ENCODE results near the gene OR51E1.

Gene OR51E1

GRCh38 chr11:4672470-4672869, 28.7 kb downstream of the OR51E1 start:
- no peak for DNase-seq
- ATAC-seq (replicated peaks): no peak
- H3K4me3 Mint-ChIP-seq: no peak overlapping the region

DNA sequence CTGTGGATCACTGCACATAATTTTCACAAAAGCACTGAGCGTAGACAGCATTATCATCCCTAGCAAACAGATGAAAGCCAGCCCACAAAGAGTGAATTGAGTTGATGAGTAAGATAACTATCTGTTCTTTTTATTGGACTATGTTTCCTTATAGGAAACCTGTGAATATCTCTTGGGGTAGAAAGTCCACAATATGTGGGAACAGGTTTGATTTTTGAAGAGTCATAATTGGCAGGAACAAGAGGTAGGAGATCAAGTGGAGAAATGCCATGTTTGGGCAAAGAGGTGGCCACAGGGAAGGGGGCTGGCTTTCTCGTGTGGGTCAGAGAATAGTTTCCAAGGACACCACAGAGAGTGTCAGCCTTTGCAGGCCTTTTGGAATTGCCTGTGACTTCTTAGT, 30.0 kb downstream of the OR51E1 start:
- H3K27ac Mint-ChIP-seq: no peak overlapping the region
- DNase-seq: no peak

More at GRCh38 chr11:4672470-4672869, 28.7 kb downstream of the OR51E1 start:
- H3K27me3 Mint-ChIP-seq: peaks cover 14 to 15% of the 10 kb centered on the region in 2 donors
- H3K36me3 Mint-ChIP-seq: no peaks in the 10 kb centered on the region
- H3K4me1 Mint-ChIP-seq: no peaks in the 10 kb centered on the region
- H3K27ac Mint-ChIP-seq: no peak overlapping the region
- no peaks in the 10 kb centered on the region for H3K9me3 Mint-ChIP-seq

DNA sequence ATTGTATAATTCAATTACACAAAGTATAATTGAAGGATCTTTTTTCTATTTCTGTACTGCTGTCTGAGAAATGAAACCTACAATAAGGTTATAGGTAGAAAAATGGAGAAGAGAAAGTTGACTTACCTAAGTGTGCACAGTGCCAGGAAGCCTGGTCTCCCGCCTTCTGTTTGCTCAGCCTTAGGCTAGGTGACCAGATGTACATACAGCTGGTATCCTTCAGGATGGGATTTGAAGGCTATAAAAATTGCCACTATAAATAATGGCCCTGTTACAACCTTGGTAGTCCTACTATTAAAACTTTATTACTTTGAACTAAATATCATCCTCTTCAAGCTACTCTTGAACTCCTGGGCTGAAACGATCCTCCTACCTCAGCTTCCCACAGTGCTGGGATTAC, 34.2 kb downstream of the OR51E1 start:
- Mint-ChIP-seq H3K4me3 (no peak overlapping the region), H3K27me3 (peaks cover 11 to 17% of the 10 kb centered on the region in 2 donors), H3K4me1 (no peaks in the 10 kb centered on the region), H3K36me3 (no peaks in the 10 kb centered on the region), H3K9me3 (no peaks in the 10 kb centered on the region), H3K27ac (no peak overlapping the region)
- DNase-seq: no peak
- ATAC-seq (replicated peaks): no peak

More for the DNA sequence above, 30.0 kb downstream of the OR51E1 start:
- Mint-ChIP-seq H3K4me1 (no peaks in the 10 kb centered on the region), H3K36me3 (no peaks in the 10 kb centered on the region), H3K27me3 (peaks cover 14 to 15% of the 10 kb centered on the region in 2 donors), H3K9me3 (no peaks in the 10 kb centered on the region), H3K4me3 (no peak overlapping the region)
- no peak for ATAC-seq (replicated peaks)

GRCh38 chr11:4680341-4680740, 36.6 kb downstream of the OR51E1 start:
- Mint-ChIP-seq H3K27ac (no peak overlapping the region), H3K36me3 (no peaks in the 10 kb centered on the region), H3K9me3 (no peaks in the 10 kb centered on the region), H3K4me3 (no peak overlapping the region), H3K27me3 (peaks cover 6 to 12% of the 10 kb centered on the region in 2 donors), H3K4me1 (no peaks in the 10 kb centered on the region)
- DNase-seq (no peak), ATAC-seq (replicated peaks) (no peak)

GRCh38 chr11:4682623-4683419, 39.0 kb downstream of the OR51E1 start:
- no peak for ATAC-seq (replicated peaks)
- Mint-ChIP-seq H3K36me3 (no peaks in the 10 kb centered on the region), H3K27me3 (peaks cover 0 to 8% of the 10 kb centered on the region in 2 donors), H3K4me3 (no peak overlapping the region), H3K4me1 (no peaks in the 10 kb centered on the region), H3K9me3 (no peaks in the 10 kb centered on the region), H3K27ac (no peak overlapping the region)
- no peak for DNase-seq

DNA sequence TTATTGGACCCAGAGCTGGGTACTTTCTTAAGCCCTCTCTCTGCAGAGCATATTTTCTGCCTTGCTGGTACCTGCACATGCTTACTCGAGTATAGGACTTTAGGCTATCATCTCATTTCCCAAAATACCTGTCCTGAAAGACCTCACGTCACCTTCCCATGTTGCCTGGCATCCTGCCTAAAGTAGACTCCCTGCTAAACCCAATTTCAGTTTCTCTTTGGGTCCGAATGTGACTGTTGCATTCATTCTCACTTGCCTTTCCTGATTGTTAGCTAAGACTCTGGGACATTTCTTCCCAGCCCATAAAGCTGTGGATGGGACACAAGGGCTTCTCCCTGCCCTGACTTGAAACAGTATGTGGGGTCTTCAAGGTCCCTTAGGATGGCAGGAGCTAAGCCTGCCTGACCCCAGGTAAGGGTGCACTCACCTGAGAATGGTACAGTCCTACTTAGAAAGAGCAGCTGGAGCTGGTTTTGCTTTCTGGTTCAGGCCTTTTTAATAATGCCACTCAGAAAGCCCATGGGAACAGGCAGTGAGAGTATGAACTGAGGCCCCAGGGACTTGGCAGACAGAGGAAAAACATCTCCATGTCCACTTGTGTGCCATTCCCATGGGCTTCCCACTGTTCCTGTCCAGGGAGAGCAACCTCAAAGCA, 41.0 kb downstream of the OR51E1 start:
- H3K9me3 Mint-ChIP-seq: no peaks in the 10 kb centered on the region
- ATAC-seq (replicated peaks): no peak
- no peak for DNase-seq
- no peaks in the 10 kb centered on the region for H3K4me1 Mint-ChIP-seq
- peaks cover 0 to 4% of the 10 kb centered on the region in 2 donors for H3K27me3 Mint-ChIP-seq
- no peaks in the 10 kb centered on the region for H3K36me3 Mint-ChIP-seq
- H3K4me3 Mint-ChIP-seq: no peak overlapping the region
- H3K27ac Mint-ChIP-seq: no peak overlapping the region

- H3K9me3 Mint-ChIP-seq: peaks cover 0 to 1% of the 10 kb centered on the region in 2 donors
- H3K4me1 Mint-ChIP-seq: no peaks in the 10 kb centered on the region
These were observed 51.7 kb downstream of the OR51E1 start for GRCh38 chr11:4695442-4695841.

DNA sequence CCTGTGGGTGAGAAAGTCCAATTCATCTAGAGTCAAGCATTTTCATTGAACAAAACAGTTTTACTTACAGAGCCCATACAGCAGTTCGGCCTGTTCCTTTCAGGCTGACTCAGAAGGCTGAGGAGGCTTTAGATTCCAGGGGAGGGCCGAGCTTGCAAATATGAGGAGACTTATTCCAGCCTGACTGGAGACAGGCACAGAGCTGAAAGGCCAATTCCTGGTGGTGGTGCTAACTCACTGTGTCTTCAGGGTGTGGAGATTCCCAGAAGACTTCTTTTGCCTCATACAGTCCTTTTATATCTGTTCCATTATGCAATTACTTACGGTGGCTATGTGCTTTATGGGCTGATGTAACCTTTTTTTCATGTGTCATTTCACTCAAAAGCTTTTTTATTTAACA, 53.8 kb downstream of the OR51E1 start, which contains the start of gene OR51E2:
Gene OR51E2 (minus strand): TSS at position 269 of the 400 bp plus-strand sequence. CDS start 15,142 bp downstream, outside the sequence.
- ATAC-seq (replicated peaks) (no peak), DNase-seq (no peak)
- Mint-ChIP-seq H3K4me3 (no peak within 1 kb of the TSS), H3K27ac (no peak within 1 kb of the TSS), H3K27me3 (peaks cover 0 to 5% of the 10 kb centered on the region in 2 donors), H3K4me1 (no peaks in the 10 kb centered on the region), H3K36me3 (no peaks in the 10 kb centered on the region), H3K9me3 (no peaks in the 10 kb centered on the region)

More at GRCh38 chr11:4695442-4695841, 51.7 kb downstream of the OR51E1 start:
- Mint-ChIP-seq H3K36me3 (peaks cover 0 to 2% of the 10 kb centered on the region in 2 donors), H3K27ac (no peak overlapping the region), H3K27me3 (peaks cover 12 to 13% of the 10 kb centered on the region in 2 donors), H3K4me3 (no peak overlapping the region)
- DNase-seq: no peak
- no peak for ATAC-seq (replicated peaks)

- no peaks in the 10 kb centered on the region for H3K9me3 Mint-ChIP-seq
- no peaks in the 10 kb centered on the region for H3K4me1 Mint-ChIP-seq
- no peak for ATAC-seq (replicated peaks)
- no peak overlapping the region for H3K27ac Mint-ChIP-seq
- no peak for DNase-seq
- no peak overlapping the region for H3K4me3 Mint-ChIP-seq
- peaks cover 0 to 4% of the 10 kb centered on the region in 2 donors for H3K27me3 Mint-ChIP-seq
- no peaks in the 10 kb centered on the region for H3K36me3 Mint-ChIP-seq
These were observed 56.1 kb downstream of the OR51E1 start for GRCh38 chr11:4699697-4700435.

DNA sequence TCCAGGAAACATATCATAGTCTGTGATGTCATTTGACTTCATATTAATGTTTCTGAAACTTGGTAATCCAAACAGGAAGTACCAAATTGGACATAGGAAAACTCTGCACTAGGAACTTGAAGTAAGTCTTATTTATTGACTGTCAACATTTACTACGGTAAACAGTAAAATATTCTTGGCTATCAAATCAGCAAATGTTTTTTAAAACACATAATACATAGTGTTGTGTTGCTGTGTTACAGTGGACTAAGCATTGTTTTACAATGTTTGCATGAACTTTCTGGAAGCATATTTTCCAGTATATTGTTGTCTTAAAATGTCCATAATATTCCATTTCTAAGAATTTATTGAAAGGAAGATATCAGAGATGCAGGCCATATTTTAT, 56.6 kb downstream of the OR51E1 start:
- H3K36me3 Mint-ChIP-seq: no peaks in the 10 kb centered on the region
- H3K27me3 Mint-ChIP-seq: peaks cover 0 to 4% of the 10 kb centered on the region in 2 donors
- ATAC-seq (replicated peaks) (no peak), DNase-seq (no peak)
- H3K27ac Mint-ChIP-seq: no peak overlapping the region
- H3K9me3 Mint-ChIP-seq: no peaks in the 10 kb centered on the region
- no peaks in the 10 kb centered on the region for H3K4me1 Mint-ChIP-seq
- no peak overlapping the region for H3K4me3 Mint-ChIP-seq

- Mint-ChIP-seq H3K27ac (no peak within 1 kb of the TSS), H3K36me3 (no peaks in the 10 kb centered on the region), H3K27me3 (peaks cover 0 to 4% of the 10 kb centered on the region in 2 donors), H3K4me3 (no peak within 1 kb of the TSS), H3K9me3 (no peaks in the 10 kb centered on the region), H3K4me1 (no peaks in the 10 kb centered on the region)
- DNase-seq (no peak), ATAC-seq (replicated peaks) (no peak)
These were observed 60.4 kb downstream of the OR51E1 start, which contains the start of gene MMP26 for GRCh38 chr11:4704054-4704789. MMP26 (plus strand) TSS chr11:4704784.

DNA sequence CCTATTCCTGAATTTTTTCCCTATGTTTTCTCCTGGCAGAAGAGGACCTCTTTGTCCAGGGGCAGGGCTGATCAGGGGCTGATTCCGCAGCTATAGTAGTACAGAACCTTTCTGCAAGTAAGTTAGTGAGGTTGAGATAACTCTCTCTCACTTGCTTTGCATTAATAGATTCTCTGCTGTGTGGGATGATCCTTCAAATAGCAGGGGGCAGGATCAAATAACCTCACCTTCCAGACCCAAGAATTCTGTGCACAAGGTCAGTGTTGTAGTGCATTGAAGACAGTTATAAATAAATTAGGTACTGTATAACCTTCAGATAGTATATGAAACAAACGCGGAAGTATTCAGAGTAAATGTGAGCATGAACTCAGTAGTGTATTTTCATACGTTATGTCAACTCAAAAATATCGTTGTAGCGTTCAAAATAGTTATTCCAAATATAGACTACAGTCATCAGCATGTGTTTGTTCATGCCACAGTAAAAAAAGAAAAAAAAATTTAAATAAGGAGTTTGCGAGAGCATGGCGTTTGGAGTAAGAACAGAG, 61.1 kb downstream of the OR51E1 start:
- no peaks in the 10 kb centered on the region for H3K4me1 Mint-ChIP-seq
- H3K4me3 Mint-ChIP-seq: no peak overlapping the region
- no peaks in the 10 kb centered on the region for H3K36me3 Mint-ChIP-seq
- no peak for ATAC-seq (replicated peaks)
- H3K27me3 Mint-ChIP-seq: peaks cover 0 to 9% of the 10 kb centered on the region in 2 donors
- H3K27ac Mint-ChIP-seq: no peak overlapping the region
- no peak for DNase-seq
- no peaks in the 10 kb centered on the region for H3K9me3 Mint-ChIP-seq

Measured in stimulated activated naive B cell treated with anti-CD40 and anti-IgM and Interleukin-4, amounts not matched to agents 10 μg/mL and 1 μg/mL and 100 μg/mL, for 72 hours (primary cell).